ENCODE measurements around the gene RPS13. TPM values are rescaled to one million over a fixed set of nuclear protein-coding genes. Genes with fewer than 3 reads are reported as not detected.
"Not testable (repeated sequence)": the region's sequence is repeated elsewhere in the genome, so short reads cannot be mapped to it uniquely, and the experiment has no call there.

RPS13 gene
- total RNA-seq = 2,119 and 2,326 TPM in 2 replicates

DNA sequence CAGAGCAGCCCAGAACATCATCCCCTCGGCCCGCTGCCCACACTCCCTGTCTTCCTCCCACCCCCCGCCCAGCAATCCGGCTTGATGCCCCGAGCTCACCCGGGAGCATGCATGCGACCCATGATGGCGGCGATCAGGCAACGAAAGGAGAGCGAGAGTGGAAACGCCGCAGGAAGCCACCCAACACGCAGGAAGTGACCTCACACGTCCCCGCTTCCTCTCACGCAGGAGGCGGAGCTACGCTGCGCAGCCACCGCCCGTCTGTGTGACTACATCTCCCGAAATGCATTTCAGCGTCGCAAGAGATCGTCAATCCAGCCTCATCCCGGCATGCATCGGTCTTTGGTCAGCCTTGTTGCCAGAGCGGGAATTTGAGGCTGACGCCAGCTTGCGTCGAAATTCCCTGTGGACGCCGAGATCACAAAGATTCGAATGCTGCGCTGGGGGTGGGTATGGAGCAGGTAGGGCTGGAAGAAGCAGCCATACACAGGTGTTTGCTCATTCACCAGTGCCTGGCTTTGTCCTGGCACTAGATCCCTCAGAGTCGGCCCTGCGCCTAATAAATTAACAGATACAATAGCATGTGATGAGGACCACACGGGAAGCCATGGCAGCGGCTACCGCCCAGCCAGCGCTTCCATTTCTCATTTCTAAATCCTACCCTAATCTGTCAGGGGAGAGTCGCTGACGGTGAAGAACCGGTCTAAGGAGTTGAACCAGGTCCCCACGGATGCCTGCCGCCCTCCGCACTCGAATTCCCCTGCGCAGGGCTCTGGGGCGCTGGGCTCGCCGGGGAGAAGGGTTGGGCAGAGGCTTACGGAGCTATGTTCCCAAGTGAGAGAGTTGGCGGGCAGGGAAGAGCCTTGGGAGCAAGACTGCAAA, at the start of gene RPS13:
Gene RPS13, minus strand, starts transcription at position 148 of the 882 bp plus-strand sequence. Its CDS starts 26 bp downstream, at position 122.
- DNase-seq (ENCODE audit: low read depth) = peak; percentile 89
- peak within 1 kb of the TSS; percentile 100 for H3K4me3 ChIP-seq (ENCODE audit: low read depth, low read length)
- TF ChIP-seq, protein P1, sequence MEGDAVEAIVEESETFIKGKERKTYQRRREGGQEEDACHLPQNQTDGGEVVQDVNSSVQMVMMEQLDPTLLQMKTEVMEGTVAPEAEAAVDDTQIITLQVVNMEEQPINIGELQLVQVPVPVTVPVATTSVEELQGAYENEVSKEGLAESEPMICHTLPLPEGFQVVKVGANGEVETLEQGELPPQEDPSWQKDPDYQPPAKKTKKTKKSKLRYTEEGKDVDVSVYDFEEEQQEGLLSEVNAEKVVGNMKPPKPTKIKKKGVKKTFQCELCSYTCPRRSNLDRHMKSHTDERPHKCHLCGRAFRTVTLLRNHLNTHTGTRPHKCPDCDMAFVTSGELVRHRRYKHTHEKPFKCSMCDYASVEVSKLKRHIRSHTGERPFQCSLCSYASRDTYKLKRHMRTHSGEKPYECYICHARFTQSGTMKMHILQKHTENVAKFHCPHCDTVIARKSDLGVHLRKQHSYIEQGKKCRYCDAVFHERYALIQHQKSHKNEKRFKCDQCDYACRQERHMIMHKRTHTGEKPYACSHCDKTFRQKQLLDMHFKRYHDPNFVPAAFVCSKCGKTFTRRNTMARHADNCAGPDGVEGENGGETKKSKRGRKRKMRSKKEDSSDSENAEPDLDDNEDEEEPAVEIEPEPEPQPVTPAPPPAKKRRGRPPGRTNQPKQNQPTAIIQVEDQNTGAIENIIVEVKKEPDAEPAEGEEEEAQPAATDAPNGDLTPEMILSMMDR (conservative IDR thresholded peaks at IDR 0.05; ENCODE audit: low read depth, low read length) = no peak

DNA sequence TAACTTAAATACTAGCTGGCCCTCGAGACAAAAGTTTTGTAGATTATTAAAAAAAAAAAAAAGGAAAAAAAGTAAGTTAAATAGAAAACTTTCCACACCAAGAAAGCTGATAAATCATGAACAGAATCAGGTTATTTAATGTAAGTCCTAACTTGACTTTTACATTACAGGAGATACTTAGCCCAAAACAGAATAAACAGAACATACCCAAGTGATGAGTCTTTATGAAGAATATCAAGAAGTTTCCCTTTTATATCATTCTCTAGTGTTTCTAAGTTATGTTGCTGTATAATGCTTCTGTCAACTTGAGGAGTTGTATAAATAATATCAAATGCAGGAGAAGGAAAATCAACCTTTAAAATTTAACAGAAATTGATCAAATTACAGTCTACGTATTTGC, 44.5 kb upstream of the RPS13 start:
- TF ChIP-seq, protein P1 (conservative IDR thresholded peaks at IDR 0.05; ENCODE audit: low read depth, low read length) = no peak
- no peak overlapping the region for H3K4me3 ChIP-seq (ENCODE audit: low read depth, low read length)

DNA sequence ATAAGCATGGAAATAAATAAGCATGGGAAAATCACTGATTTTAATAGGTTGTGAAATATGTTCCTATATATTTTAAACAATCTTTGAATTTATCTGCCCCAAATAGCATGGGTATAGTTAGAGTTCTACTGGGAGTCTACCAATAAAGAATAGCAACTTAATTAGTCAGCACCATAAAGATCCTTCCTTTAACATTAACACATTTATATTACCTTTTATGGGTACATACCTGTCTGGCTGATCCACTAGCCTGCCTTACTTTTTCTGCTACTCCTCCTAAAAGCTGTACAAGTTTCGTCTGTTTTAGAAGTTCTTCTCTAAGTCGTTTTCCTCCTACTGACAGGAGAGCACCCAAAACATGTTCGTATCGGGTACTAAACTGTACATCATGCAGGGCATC, 39.8 kb upstream of the RPS13 start:
- no peak for DNase-seq (ENCODE audit: low read depth)
- TF ChIP-seq, protein P1 (conservative IDR thresholded peaks at IDR 0.05; ENCODE audit: low read depth, low read length) = no peak
- H3K4me3 ChIP-seq (ENCODE audit: low read depth, low read length) = no peak overlapping the region

More for the DNA sequence above, 44.5 kb upstream of the RPS13 start:
- no peak for DNase-seq (ENCODE audit: low read depth)

DNA sequence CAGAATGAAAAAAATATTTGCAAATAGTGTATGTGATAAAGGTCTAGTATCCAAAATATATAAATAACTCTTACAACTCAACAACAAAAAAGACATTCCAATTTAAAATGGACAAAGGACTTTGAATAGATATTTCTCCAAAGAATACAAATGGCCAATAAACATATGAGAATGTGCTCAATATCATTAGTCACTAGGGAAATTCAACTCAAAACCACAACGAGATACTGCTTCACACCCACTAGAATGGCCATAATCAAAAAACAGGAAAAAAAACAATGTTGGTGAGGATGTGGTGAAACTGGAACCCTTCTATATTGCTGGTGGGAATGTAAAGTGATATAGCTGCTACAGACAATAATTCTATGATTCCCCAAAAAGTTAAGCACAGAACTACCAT, 38.6 kb upstream of the RPS13 start:
- TF ChIP-seq, protein P1 (conservative IDR thresholded peaks at IDR 0.05; ENCODE audit: low read depth, low read length) = no peak
- DNase-seq (ENCODE audit: low read depth) = no peak

DNA sequence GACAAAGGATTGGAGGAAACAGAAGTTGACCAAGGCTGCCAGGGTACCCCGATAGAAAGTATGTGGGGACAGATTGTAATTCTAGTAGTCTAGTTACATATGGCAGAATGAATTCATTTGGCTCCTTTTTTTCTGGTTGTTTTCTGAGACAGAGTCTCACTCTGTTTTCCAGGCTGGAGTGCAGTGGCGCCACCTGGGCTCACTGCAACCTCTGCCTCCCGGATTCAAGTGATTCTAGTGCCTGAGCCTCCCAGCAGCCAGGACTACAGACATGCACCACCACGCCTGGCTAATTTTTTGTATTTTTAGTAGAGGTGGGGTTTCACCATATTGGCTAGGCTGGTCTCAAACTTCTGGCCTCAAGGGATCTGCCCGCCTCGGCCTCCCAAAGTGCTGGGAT, 30.3 kb upstream of the RPS13 start:
- DNase-seq (ENCODE audit: low read depth); H3K4me3 ChIP-seq (ENCODE audit: low read depth, low read length): not testable (repeated sequence)
- TF ChIP-seq, protein P1 (conservative IDR thresholded peaks at IDR 0.05; ENCODE audit: low read depth, low read length) = peak; percentile 59

More for the DNA sequence above, 38.6 kb upstream of the RPS13 start:
- no peak overlapping the region for H3K4me3 ChIP-seq (ENCODE audit: low read depth, low read length)

DNA sequence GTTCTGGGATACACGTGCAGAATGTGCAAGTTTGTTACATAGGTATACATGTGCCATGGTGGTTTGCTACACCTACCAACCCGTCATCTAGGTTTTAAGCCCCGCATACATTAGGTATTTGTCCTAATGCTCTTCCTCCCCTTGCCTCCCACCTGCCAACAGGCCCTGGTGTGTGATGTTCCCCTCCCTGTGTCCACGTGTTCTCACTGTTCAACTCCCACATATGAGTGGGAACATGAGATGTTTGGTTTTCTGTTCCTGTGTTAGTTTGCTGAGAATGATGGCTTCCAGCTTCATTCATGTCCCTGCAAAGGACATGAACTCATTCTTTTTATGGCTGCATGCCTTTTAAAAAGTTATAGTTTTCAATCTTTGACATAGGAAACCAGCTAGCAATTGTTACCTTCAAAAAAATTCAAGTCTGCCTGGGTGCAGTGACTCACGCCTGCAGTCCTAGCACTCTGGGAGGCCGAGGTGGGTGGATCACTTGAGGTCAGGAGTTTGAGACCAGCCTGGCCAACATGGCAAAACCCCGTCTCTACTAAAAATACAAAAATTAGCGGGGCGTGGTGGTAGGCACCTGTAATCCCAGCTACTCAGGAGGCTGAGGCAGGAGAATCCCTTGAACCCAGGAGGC, 28.1 kb upstream of the RPS13 start:
- not testable (repeated sequence) for H3K4me3 ChIP-seq (ENCODE audit: low read depth, low read length)

DNA sequence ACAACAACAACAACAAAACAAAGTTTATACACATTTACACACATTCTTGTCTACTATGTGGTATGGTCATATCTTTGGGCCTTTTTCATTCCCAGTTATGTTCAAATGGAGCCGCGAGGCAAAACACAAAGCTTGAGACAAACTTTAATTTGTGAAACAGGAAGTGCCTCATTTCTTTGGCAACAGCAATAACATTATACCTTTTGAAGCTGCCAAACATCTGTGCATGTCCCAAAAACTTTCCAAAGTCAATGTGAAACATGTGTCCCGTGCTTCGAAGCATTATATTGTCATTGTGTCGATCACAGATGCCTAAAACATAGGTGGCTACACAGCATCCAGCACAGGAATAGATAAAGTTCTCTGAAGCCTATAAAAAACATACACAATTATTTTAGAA, 25.0 kb upstream of the RPS13 start:
- TF ChIP-seq, protein P1 (conservative IDR thresholded peaks at IDR 0.05; ENCODE audit: low read depth, low read length) = no peak
- DNase-seq (ENCODE audit: low read depth) = no peak

More for the DNA sequence above, 28.1 kb upstream of the RPS13 start:
- DNase-seq (ENCODE audit: low read depth) = not testable (repeated sequence)

More for the DNA sequence above, 25.0 kb upstream of the RPS13 start:
- no peak overlapping the region for H3K4me3 ChIP-seq (ENCODE audit: low read depth, low read length)

Measured in epithelial cell of proximal tubule (primary cell).